GM12891 (cell line): Measurements from ENCODE around the gene MSI2.

ENCODE experiments used
- DNase-seq: peaks from one replicate; pipeline ENCODE4 v3.0.0; 2011; ENCODE audit warnings: low spot score; ENCODE audit not compliant: insufficient read length
- FAIRE-seq: peaks from 2 replicates; lab custom pipeline; 2011; peaks lifted over from hg19 to GRCh38; lab: Jason Lieb, UNC
- PAX5 ChIP-seq: IDR thresholded peaks from 2 replicates; pipeline ENCODE4 v1.6.1; 2011; ENCODE audit warnings: low read length, moderate library complexity, mild to moderate bottlenecking; ENCODE audit not compliant: insufficient read depth, severe bottlenecking
- POLR2A ChIP-seq: IDR thresholded peaks from 2 replicates; pipeline ENCODE4 v1.6.1; 2011; ENCODE audit warnings: low read depth, low read length, control low read depth
- POLR2AphosphoS5 ChIP-seq: IDR thresholded peaks from 2 replicates; pipeline ENCODE4 v1.6.1; 2011; ENCODE audit warnings: low read depth, low read length, control low read depth
- POU2F2 ChIP-seq: IDR thresholded peaks from 2 replicates; pipeline ENCODE4 v1.6.1; 2011; ENCODE audit warnings: low read depth, mild to moderate bottlenecking, control low read depth, low read length, moderate library complexity
- SPI1 ChIP-seq: IDR thresholded peaks from 2 replicates; pipeline ENCODE4 v1.6.1; 2011; ENCODE audit warnings: low read depth, low read length, control low read depth
- TAF1 ChIP-seq: IDR thresholded peaks from 2 replicates; pipeline ENCODE4 v1.6.1; 2011; ENCODE audit warnings: low read depth, low read length, control low read depth

Gene MSI2

DNA sequence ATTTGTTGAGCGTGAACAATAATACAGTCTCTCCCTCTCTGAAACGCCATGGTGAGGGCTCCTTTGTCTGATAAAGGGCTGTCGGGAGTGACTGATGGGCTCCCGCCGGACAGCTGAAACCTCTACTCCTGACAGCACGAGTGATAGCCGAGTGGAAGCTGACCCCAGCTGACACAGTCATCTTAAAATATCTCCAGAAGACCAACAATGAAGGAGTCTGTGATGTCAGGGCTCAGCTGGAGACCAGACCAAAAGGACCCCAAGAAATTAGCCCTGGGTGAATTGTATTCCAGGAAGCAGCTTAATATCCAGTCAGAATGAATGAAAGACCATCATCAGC lies 466.4 kb downstream of the MSI2 start:
- no peak for FAIRE-seq
- TF ChIP-seq PAX5 (no peak), POLR2AphosphoS5 (no peak), POLR2A (no peak), TAF1 (no peak)

DNA sequence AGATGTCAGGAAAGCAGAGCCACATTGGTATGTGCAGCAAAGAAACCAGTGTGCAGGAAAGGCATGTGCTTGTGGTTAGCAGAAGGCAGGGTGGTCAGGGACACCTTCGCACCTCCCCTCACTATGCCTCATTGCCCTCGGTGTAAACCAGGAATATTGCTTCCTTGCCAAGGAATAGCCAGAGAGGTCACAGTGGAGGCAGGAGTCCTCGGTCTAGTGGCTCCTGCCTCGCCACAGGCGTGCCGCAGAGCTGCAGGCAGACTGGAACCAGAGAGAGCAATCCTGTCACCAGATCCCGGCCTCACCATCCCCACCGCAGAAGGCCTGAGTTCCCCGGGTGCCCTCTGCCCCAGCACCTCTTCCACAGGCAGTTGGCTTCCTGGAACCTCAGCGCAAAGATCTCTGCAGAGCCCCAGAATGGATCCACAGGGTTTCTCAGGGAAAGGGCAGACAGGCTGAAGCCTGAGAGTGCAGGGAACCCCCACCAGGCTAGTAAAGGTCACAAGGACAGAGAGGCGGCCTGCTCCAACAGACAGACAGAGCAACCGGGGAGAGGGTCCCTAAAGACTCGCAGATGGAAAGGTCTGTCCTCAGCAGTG lies 467.2 kb downstream of the MSI2 start:
- DNase-seq, result no peak
- no peak for TF ChIP-seq PAX5
- no peak for TF ChIP-seq POLR2A
- TF ChIP-seq TAF1, result no peak
- TF ChIP-seq SPI1, result no peak
- no peak for TF ChIP-seq POLR2AphosphoS5
- no peak for TF ChIP-seq POU2F2
- FAIRE-seq, result no peak

More for the DNA sequence above, 466.4 kb downstream of the MSI2 start:
- DNase-seq, result no peak

DNA sequence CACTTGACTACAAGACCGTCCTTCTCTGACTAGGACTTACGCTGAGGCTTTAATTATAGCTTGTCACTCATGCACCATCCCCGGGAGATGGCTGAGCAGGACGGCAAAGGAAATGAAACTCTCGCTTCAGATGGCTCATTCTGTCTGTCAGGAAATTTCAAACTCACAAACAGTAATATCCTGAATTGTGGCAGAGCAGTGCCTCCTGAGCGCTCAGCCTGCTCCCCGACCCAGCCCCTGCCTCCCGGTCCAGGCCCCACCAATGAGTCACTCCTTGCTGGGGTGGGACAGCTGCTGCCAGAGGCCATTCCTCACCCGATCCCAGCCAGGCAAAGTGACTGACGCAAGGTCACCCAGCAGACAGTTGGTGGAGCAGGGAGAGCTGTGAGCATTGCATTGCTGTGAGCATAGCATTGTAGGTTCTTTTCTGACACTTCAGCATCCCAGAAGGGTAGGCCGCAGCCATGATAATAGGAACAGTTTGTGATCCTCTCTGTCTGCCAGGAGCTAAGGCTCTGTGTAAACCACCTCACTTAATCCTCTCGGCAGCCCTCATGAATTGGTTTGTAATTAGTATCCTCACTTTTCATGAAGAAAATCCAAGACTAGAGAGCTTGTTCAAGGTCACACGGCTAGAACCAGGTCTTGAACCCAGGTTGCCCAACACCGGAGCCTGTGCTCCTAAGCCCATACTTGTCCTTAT lies 467.9 kb downstream of the MSI2 start:
- FAIRE-seq, result peak; percentile 93
- peak; percentile 39 for DNase-seq

DNA sequence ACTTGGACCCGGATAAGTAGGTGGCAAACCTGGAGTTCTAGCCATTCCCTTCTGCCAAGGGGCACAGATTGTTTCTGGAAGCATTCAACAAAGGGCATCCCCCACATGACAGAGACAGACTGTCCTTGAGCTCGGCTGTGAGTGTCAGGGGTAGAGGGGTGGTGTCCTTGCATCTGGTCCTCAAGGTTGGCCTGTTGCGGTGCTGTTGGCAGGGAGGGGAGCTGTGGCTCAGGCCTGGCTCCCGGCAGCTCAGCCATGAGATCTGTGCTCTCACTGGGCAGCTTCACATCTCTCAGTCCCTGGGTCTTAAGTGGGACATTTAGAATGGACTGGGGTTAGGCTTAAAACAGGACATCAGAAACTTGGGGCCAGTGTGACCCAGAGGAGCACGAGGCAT lies 468.4 kb downstream of the MSI2 start:
- no peak for DNase-seq
- peak; percentile 66 for FAIRE-seq
- TF ChIP-seq POU2F2, result no peak
- TF ChIP-seq SPI1, result no peak
- TF ChIP-seq POLR2A, result no peak
- no peak for TF ChIP-seq PAX5
- no peak for TF ChIP-seq TAF1
- no peak for TF ChIP-seq POLR2AphosphoS5

More for the DNA sequence above, 467.9 kb downstream of the MSI2 start:
- TF ChIP-seq SPI1 (peak; percentile 77), TAF1 (no peak), POLR2A (no peak)

DNA sequence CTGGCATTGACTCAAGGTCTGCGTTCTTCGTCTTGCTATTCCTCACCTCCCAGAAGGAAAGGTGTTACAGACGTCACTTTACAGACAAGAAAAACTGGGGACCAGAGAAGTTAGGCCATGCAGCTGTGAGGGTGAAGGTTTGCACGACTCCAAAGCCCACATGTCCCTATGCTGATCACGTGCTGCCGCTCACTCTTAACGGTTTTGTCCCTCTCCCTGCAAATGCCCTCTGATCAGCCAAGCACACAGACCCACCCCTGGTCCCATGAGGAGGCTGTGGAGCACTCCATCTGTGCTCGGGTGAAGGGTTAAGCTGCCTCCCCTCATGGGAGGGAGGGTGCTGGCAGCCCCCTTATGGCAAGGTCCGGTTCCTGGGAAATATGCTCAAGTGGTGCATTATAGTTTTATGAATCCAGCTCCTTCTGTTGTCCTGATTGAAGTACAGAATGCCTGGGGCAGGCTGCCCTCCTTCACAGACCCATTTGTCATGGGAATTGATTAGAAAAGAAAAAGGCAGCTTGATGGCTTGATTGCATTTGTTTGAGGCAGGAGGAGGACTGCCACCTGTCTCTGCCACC lies 470.0 kb downstream of the MSI2 start:
- TF ChIP-seq POLR2AphosphoS5 (no peak), POU2F2 (no peak), SPI1 (no peak), TAF1 (no peak), PAX5 (no peak), POLR2A (no peak)
- FAIRE-seq, result no peak

DNA sequence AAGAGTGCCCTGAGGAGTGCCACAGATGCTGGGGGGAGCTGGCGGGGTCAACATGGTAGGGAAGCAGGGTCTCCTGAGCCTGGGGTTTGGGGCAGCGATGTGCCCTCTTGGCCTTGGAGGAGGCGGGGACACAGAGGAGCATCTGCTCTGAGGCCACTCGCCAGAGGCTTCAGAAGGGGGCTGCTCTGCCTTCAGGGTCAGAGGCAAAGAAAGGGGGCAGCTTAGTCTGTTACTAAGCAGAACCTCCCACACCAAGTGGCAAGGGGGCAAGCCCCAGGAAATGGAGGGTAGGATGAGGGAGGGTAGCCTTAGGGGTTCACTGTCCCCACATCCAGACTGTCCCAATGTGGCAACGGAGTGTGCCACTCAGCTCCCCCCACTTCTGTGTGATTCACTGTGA lies 470.5 kb downstream of the MSI2 start:
- DNase-seq (no peak), FAIRE-seq (no peak)
- TF ChIP-seq TAF1 (no peak), PAX5 (no peak), POLR2A (no peak), SPI1 (no peak), POU2F2 (no peak), POLR2AphosphoS5 (no peak)

More for the DNA sequence above, 470.0 kb downstream of the MSI2 start:
- DNase-seq, result no peak

DNA sequence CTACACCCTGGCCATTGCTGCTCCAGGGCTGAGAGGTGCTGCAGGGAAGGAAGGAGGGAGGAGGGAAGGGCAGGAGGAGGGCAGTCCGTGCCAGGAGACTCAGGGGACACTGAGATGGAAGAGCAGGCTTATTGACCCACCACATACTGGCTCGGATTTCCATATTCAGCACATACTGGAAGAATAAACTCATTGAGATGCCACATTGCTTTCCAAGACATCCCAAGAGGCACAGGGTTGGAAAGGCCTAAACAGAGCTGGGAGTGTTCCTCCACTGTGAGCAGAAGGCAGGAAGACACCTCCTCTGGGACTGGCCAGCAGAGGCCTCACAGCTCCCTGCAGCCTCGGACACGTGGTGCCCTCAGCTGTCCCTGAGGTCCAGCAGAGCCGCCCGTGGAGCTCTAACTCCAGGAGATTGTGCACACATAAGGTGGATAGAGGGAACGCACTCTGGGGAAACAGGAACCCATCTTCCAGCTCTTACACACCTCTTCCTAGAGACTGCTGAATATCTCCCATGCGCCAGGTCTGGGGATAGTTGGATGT lies 471.4 kb downstream of the MSI2 start:
- FAIRE-seq (no peak), DNase-seq (no peak)

DNA sequence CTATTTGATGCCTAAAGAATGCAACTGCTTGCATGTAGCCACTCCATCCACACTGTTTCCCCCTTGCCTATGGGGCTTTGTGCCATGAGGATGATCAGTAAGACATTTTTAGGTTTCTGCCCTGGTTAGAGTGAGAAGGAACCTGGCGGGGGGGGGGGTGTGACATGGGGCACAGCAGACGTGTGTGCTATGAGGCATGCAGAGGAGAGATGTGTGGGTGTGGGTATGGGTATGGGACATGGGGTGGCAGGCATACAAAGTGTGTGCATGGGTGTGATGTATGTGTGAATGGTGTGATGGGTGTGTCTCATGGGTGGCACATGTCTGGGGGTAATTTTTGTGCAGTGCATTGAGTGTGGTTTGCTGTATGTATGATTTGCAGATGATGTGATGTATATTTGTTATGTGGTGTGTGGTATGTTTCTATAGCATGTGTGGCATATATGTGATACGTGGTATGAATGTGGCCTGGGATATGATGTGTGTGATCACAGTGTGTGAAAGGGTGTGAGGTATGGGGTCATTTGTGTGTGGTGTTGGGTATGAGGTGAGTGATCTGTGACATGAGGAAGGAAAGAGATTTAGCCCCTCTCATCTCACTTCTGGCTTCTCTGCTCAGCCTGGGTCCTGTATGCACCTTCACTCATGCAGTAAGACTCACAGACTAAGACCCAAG lies 473.8 kb downstream of the MSI2 start:
- no peak for DNase-seq
- TF ChIP-seq POLR2AphosphoS5 (no peak), PAX5 (no peak), TAF1 (no peak), SPI1 (no peak), POU2F2 (no peak), POLR2A (no peak)
- peak; percentile 50 for FAIRE-seq

More for the DNA sequence above, 471.4 kb downstream of the MSI2 start:
- TF ChIP-seq POLR2AphosphoS5, result no peak
- TF ChIP-seq POU2F2, result no peak
- no peak for TF ChIP-seq SPI1
- no peak for TF ChIP-seq PAX5
- TF ChIP-seq TAF1, result no peak
- no peak for TF ChIP-seq POLR2A

DNA sequence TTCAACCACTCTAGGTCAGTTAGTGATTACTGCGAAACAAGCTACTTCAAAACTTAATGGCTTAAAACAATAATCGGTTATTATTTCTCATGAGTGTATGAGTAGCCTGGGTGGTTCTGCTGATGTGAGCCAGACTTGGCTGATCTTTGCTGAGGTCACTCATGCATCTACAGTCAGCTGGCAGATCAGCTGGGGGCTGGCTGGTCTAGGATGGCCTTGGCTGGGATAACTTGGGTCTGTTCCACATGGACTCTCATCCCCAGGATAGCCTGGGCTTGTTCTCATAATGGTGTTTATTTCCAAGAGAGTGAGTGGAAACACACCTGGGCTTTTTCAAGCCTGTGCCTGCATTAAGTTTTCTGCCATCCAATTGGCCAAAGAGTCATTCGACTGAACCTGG lies 475.7 kb downstream of the MSI2 start:
- DNase-seq, result no peak
- FAIRE-seq, result no peak
- TF ChIP-seq SPI1 (no peak), TAF1 (no peak), PAX5 (no peak), POLR2AphosphoS5 (no peak)
